OCI-M2 (cell line): Measurements from ENCODE around the gene IGFBPL1.

Experiments
- DNase-seq: peaks from one replicate; lab custom pipeline; 2025; ENCODE audit not compliant: unreplicated experiment; lab: John Stamatoyannopoulos, UW

Gene IGFBPL1

GRCh38 chr9:38358390-38359296 lies 65.6 kb downstream of the IGFBPL1 start:
- DNase-seq: no peak

- no peak for DNase-seq
These were observed 66.7 kb downstream of the IGFBPL1 start for GRCh38 chr9:38357350-38358114.

- DNase-seq: no peak
These were observed 67.4 kb downstream of the IGFBPL1 start for GRCh38 chr9:38356851-38357250.
